ENCODE results near the gene ZC3H4.

Gene ZC3H4

GRCh38 chr19:47109541-47110375 lies 3.8 kb downstream of the ZC3H4 start:
- no peak for TF ChIP-seq CTCF (IDR thresholded peaks at IDR 0.05; ENCODE audit: borderline replicate concordance, control extremely low read depth, extremely low read depth, insufficient read depth, missing control alignments)
- in situ Hi-C loops (cut with MboI; ENCODE audit: low sequenced_read_pairs, unreplicated experiment): no loop called here
- no peak for DNase-seq (ENCODE audit: low spot score)

GRCh38 chr19:47109177-47109540 lies 4.4 kb downstream of the ZC3H4 start:
- no peak for DNase-seq (ENCODE audit: low spot score)
- TF ChIP-seq CTCF (IDR thresholded peaks at IDR 0.05; ENCODE audit: borderline replicate concordance, control extremely low read depth, extremely low read depth, insufficient read depth, missing control alignments): no peak
- in situ Hi-C loops (cut with MboI; ENCODE audit: low sequenced_read_pairs, unreplicated experiment): no loop called here

- in situ Hi-C loops (cut with MboI; ENCODE audit: low sequenced_read_pairs, unreplicated experiment): no loop called here
- no peak for DNase-seq (ENCODE audit: low spot score)
- TF ChIP-seq CTCF (IDR thresholded peaks at IDR 0.05; ENCODE audit: borderline replicate concordance, control extremely low read depth, extremely low read depth, insufficient read depth, missing control alignments): no peak
Measured at GRCh38 chr19:47107953-47108746, 5.4 kb downstream of the ZC3H4 start.

- no peak for DNase-seq (ENCODE audit: low spot score)
- in situ Hi-C loops (cut with MboI; ENCODE audit: low sequenced_read_pairs, unreplicated experiment): no loop called here
- TF ChIP-seq CTCF (IDR thresholded peaks at IDR 0.05; ENCODE audit: borderline replicate concordance, control extremely low read depth, extremely low read depth, insufficient read depth, missing control alignments): no peak
Measured at GRCh38 chr19:47107202-47107952, 6.2 kb downstream of the ZC3H4 start.

GRCh38 chr19:47106821-47107201 lies 6.8 kb downstream of the ZC3H4 start:
- in situ Hi-C loops (cut with MboI; ENCODE audit: low sequenced_read_pairs, unreplicated experiment): no loop called here
- TF ChIP-seq CTCF (IDR thresholded peaks at IDR 0.05; ENCODE audit: borderline replicate concordance, control extremely low read depth, extremely low read depth, insufficient read depth, missing control alignments): no peak
- DNase-seq (ENCODE audit: low spot score): no peak

- DNase-seq (ENCODE audit: low spot score): no peak
- in situ Hi-C loops (cut with MboI; ENCODE audit: low sequenced_read_pairs, unreplicated experiment): no loop called here
- TF ChIP-seq CTCF (IDR thresholded peaks at IDR 0.05; ENCODE audit: borderline replicate concordance, control extremely low read depth, extremely low read depth, insufficient read depth, missing control alignments): no peak
Measured at GRCh38 chr19:47105874-47106273, 7.7 kb downstream of the ZC3H4 start.

Measured in GM13976 (cell line).